Lower leg skin (tissue), 3 donors: ENCODE data around the gene KRT10.

ENCODE experiments used
- CTCF ChIP-seq, 3 donors: fragments of 450-650 bp; IDR thresholded peaks; one replicate each; pipeline ENCODE4 v1.5.1; 2016; ENCODE audit warnings: antibody characterized with exemption in 3 of 3, mild to moderate bottlenecking in 3 of 3, moderate library complexity in 2 of 3
- POLR2A ChIP-seq, 2 donors: fragments of 450-650 bp; IDR thresholded peaks; one replicate each; pipeline ENCODE4 v1.6.1; 2016 to 2017; ENCODE audit warnings: antibody characterized with exemption in 2 of 2, mild to moderate bottlenecking in 1 of 2, moderate library complexity in 1 of 2

- TF ChIP-seq CTCF (IDR thresholded peaks at IDR 0.05), result no peak
- no peak for TF ChIP-seq POLR2A (IDR thresholded peaks at IDR 0.05)
Observed at GRCh38 chr17:40843242-40843641, 20.8 kb upstream of the KRT10 start.
